Thoracic aorta (tissue), 2 donors: ENCODE results near the gene STARD7. TPM values are rescaled to one million over a fixed set of nuclear protein-coding genes. Genes with fewer than 3 reads are reported as not detected.

ENCODE experiments used
- ATAC-seq: fragments of 150-250 bp; one replicate; pipeline ENCODE4 v1.8.0; 2017; ENCODE audit warnings: low read depth; ENCODE audit not compliant: insufficient number of reproducible peaks, low FRiP score
- DNase-seq: peaks from one replicate; pipeline ENCODE4 v3.0.0-alpha.2; 2020; ENCODE audit warnings: low spot score
- H3K27ac ChIP-seq, 2 donors: fragments of 200-600 bp; sonication (generic); 1 replicate in 1 of 2; 2 replicates in 1 of 2; pipeline ENCODE4 v1.5.1; 2016; ENCODE audit warnings: mild to moderate bottlenecking in 2 of 2, moderate library complexity in 2 of 2
- H3K27me3 ChIP-seq: fragments of 200-600 bp; sonication (generic); replicated peaks from 2 replicates; pipeline ENCODE4 v1.6.0; 2016; ENCODE audit warnings: mild to moderate bottlenecking; ENCODE audit not compliant: insufficient read depth
- H3K36me3 ChIP-seq: fragments of 200-600 bp; sonication (generic); one replicate; pipeline ENCODE4 v1.5.1; 2016
- H3K4me1 ChIP-seq, 2 donors: fragments of 200-600 bp; sonication (generic); 1 replicate in 1 of 2; 2 replicates in 1 of 2; pipeline versions ENCODE4 v1.5.1 to v1.6.0; 2016; ENCODE audit warnings: low read depth in 2 of 2, mild to moderate bottlenecking in 1 of 2; ENCODE audit not compliant: control insufficient read depth in 1 of 2
- H3K4me3 ChIP-seq: fragments of 200-600 bp; sonication (generic); 2 replicates; pipeline ENCODE4 v1.5.1; 2016; ENCODE audit warnings: mild to moderate bottlenecking
- H3K9me3 ChIP-seq: fragments of 200-600 bp; sonication (generic); 2 replicates; pipeline ENCODE4 v1.5.1; 2016
- CTCF ChIP-seq: fragments of 200-600 bp; sonication (generic); IDR thresholded peaks from one replicate; pipeline ENCODE4 v1.5.1; 2019; ENCODE audit warnings: antibody characterized with exemption
- total RNA-seq, 2 donors: library from RNA; depleted of rRNA; stranded (reverse); fragments of >200 nt; gene quantifications; one replicate each; pipeline versions ENCODE4 v1.1.0 to v1.2.3, GENCODE V29; 2016

The STARD7 gene
- total RNA-seq, 2 donors from 2014 or later, result 68.1 to 135 TPM

GRCh38 chr2:96135621-96136020 lies 73.0 kb downstream of the STARD7 start:
- H3K27ac ChIP-seq, result no peak overlapping the region
- H3K9me3 ChIP-seq, result no peaks in the 10 kb centered on the region
- H3K4me1 ChIP-seq, result no peaks in the 10 kb centered on the region
- H3K27me3 ChIP-seq, result no peaks in the 10 kb centered on the region
- no peaks in the 10 kb centered on the region for H3K36me3 ChIP-seq
- H3K4me3 ChIP-seq, result no peak overlapping the region
- DNase-seq (no peak), ATAC-seq (no peak)
- no peak for TF ChIP-seq CTCF

DNA sequence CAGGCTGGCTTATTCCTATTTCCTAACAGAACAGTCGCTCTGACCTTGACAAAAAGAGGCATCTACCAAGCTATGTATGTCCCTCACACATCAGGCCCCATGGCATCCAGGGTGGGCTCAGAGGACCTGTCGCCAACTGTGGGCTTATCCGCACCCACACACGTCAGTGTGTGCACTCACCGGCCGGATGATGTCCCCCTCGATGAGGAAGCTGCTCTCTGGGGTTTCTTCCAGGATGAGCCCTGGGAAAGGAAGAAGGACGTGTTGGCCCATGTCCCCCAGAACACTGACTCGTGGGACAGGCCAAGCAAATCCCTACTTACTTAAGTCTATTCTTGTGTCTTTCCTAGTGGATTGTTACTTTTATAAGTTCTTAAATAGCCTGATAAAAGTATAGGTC lies 73.5 kb downstream of the STARD7 start:
- Histone ChIP-seq H3K27me3 (no peaks in the 10 kb centered on the region), H3K9me3 (no peaks in the 10 kb centered on the region), H3K4me1 (no peaks in the 10 kb centered on the region), H3K4me3 (no peak overlapping the region), H3K27ac (no peak overlapping the region), H3K36me3 (no peaks in the 10 kb centered on the region)
- no peak for ATAC-seq
- TF ChIP-seq CTCF, result no peak
- no peak for DNase-seq

Other genes starting within 250 kb of the STARD7 start
- 10 to 100 TPM; 39.8 to 89.4 TPM for gene ANKRD36C, start 217.0 kb downstream of the STARD7 start, total RNA-seq
- gene GPAT2, start 173.9 kb downstream of the STARD7 start, total RNA-seq, result 1 to 10 TPM; 6.9 TPM
- 1 to 10 TPM; 3.5 to 4.5 TPM for gene ADRA2B, start 92.3 kb downstream of the STARD7 start, total RNA-seq
- not detected for gene ASTL, start 70.3 kb downstream of the STARD7 start, total RNA-seq
- 10 to 100 TPM in 1 of 2 donors, 1 to 10 TPM in 1; 8.5 to 22.2 TPM for gene DUSP2, start 63.4 kb downstream of the STARD7 start, total RNA-seq
- 10 to 100 TPM; 50.8 to 52.4 TPM for gene TMEM127, start 57.2 kb upstream of the STARD7 start, total RNA-seq
- 100 to 1,000 TPM; 115 to 123 TPM for gene CIAO1, start 57.4 kb upstream of the STARD7 start, total RNA-seq
- 10 to 100 TPM; 77.2 to 85.6 TPM for gene SNRNP200, start 96.7 kb upstream of the STARD7 start, total RNA-seq
- gene ITPRIPL1, start 116.5 kb upstream of the STARD7 start, total RNA-seq, result 1 to 10 TPM in 1 of 2 donors, under 1 TPM in 1; 0.63 to 1.6 TPM
- 1 to 10 TPM in 1 of 2 donors, not detected in 1; 1.3 TPM for gene NCAPH, start 126.9 kb upstream of the STARD7 start, total RNA-seq